ENCODE measurements around the gene VTI1B.

DNA sequence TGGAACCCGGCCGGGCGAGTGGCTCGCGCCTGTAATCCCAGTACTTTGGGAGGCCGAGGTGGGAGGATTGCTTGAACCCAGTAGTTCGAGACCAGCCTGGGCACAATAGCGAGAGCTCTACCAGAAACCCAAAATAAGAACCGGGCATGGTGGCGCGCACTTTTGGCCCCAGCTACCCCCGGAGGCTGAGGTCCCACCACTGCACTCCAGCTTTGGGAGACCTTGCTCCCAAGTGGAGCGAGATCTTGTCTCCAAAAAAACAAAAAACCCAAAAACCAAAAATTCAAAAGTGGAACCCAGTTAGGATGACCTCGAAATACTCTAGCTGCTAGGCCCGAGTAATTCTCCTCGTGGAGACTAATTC lies 769 bp upstream of the VTI1B start:
- TF ChIP-seq OSR1 (CRISPR knock-in tag; IDR thresholded peaks at IDR 0.05) (no peak), ISL1 (CRISPR knock-in tag; IDR thresholded peaks at IDR 0.05) (no peak), TCF4 (CRISPR knock-in tag; IDR thresholded peaks at IDR 0.05; ENCODE audit: borderline replicate concordance) (no peak), CREB5 (CRISPR knock-in tag; IDR thresholded peaks at IDR 0.05; ENCODE audit: low read depth) (no peak)

All from SK-N-SH treated with all-trans-retinoic acid at 6 μM for 48 hours (cell line).